NCI-H1417 treated with DMSO at 0.1 percent for 48 hours (cell line): Measurements from ENCODE around the gene PCDHGC5.

Experiments
- DNase-seq: peaks from one replicate; lab custom pipeline; 2025; lab: John Stamatoyannopoulos, UW

Gene PCDHGC5

DNA sequence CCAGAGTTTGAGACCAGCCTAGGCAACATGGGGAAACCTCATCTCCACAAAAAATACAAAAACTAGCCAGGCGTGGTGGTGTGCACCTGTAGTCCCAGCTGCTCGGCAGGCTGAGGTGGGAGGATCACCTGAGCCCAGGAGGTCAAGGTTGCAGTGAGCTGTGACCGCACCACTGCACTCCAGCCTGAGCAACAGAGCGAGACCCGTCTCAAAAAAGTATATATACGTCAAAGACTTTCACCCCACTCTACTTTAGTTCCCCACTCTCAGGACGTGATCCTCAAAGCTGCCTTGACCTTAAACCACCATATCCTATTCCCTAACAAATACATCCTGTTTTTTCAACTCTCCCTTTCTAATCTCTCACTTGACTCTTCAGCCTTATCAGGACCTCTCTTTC, 41.0 kb downstream of the PCDHGC5 start:
- DNase-seq: no peak

DNA sequence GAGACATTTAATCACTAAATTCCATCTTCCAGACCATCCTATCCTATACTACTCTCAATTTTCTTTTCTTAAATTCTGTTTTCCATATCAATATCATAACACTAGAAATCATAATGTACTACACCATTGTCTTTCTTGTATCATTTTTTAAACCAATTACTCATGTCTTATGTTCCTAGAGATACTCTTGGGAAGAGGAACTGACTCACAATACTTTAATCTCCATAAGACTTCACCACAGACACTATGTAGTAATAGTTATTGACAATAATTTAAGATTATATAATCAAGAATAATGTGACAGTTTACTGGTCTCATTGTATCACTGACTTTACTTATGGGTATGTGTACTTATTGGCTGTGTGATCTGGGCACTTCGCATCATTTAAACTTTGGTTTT, 43.8 kb downstream of the PCDHGC5 start:
- no peak for DNase-seq

DNA sequence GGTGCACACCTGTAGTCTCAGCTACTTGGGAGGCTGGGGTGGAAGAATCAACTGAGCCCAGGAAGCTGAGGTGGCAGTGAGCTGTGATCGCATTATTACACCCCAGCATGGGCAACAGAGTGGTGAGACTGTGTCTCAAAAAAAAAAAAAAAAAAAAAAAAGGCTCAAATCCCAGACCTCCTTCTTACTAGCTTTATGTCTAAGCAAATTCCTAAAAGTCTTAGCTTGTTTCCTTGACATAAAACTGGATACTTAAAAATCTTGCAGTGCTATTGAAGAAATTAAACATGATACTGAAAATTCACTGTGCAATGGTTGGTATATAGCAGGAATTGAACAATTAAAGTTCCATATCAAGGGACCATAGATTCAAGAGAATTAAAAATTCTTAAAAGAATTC, 45.0 kb downstream of the PCDHGC5 start:
- no peak for DNase-seq

DNA sequence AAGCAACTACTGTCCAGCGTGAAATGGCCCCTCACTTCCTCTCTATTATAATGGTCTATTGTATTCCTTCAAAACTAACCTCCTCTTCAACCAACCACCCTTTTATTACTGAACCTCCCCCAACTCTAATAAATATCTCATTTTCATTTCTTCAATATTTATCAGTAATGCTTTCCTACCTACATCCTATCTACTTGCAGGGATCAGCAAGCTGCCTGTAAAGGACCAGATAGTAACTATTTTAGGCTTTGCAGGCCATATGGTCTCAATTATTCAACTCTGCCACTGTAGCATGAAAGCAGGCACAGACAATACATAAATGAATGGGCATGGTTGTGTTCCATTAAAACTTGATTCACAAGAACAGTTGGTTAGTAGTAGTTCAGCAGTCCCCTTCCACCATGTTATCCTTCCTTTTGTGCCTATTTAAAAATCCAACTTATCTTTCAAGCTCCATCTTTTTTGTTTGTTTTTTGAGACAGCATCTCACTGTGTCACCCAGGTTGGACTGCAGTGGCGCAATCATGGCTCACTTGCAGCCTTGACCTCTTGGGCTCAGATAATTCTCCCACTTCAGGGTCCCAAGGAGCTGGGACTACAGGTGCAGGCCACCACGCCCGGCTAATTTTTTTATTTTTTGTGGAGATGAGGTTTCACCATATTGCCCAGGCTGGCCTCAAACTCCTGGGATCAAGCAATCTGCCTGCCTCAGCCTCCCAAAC, 45.8 kb downstream of the PCDHGC5 start:
- no peak for DNase-seq
